Posterior vena cava (tissue), 2 donors: ENCODE measurements around the gene RANBP3L. TPM values are rescaled to one million over a fixed set of nuclear protein-coding genes. Genes with fewer than 3 reads are reported as not detected.
"Not testable (repeated sequence)": the region's sequence is repeated elsewhere in the genome, so short reads cannot be mapped to it uniquely, and the experiment has no call there.

Experiments used
- DNase-seq: peaks from one replicate; pipeline ENCODE4 v3.0.0-alpha.2; 2020; ENCODE audit warnings: low spot score
- intact Hi-C, 2 donors: fragments of 100-400 bp; cut with DNase I; formaldehyde crosslinking; loops; one replicate each; pipeline versions ENCODE4 v1.14.1 to v1.14.2; 2022 to 2023
- long read RNA-seq, 2 donors: library from polyadenylated mRNA; unstranded; transcript quantifications; one replicate each; pipeline ENCODE4 v2.0.0, GENCODE V29; 2020 to 2021
- total RNA-seq, 2 donors: library from RNA; stranded (reverse); fragmentation: NEBNext Ultra II Directional; extraction: Animal tissue kit (Norgen Biotek cat#: 25700); gene quantifications; one replicate each; pipeline ENCODE4 v1.2.1, GENCODE V29; 2021
- donor health status: DM: yes; HTN: yes; CAD: no.
- donor health status: DM: yes; HTN: yes; CAD: no.

RANBP3L gene
- 1 to 10 TPM in 1 of 2 donors, under 1 TPM in 1; 0.76 to 2.2 TPM for total RNA-seq
- long read RNA-seq, donor 1: 0 reads
- long read RNA-seq, donor 2: 0 reads

DNA sequence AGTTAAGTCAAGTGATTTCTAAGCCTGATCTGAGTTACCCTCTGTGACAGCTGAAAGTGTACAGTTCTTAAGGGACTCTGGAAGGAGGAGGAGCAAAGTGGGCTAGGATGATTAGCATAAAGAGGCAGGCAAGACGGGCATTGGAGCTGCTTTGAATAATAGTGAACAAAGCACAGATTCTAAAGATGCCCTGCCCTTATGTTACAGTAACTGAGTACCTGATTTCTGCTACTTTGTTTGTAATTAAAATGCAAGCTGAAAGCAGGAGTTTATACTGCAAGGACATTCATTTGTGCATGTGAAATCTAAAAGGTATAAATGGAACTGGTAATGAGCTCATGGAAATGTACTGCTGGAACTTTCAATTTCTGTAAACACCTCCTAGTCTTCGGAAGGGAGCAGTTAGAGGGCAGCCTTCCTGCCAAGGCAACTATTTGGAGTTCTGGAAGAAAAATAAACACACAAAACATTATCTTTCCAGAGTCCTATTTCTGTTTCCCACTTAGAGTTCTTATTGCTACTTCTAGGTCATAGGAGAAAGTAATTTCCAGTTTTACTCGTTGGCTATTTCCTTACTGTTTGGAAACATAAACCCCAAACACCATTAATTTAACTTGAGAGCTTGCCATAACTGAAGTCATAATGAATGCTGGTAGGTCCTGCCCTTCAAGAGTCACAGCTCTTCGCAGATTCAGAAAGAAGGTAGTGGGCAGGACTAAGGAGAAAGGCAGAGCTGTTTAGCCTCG is at the start of gene RANBP3L:
Gene RANBP3L, minus strand, starts transcription at position 45 of the 746 bp plus-strand sequence. CDS start 486 bp downstream, outside the sequence.
- DNase-seq: no peak
- intact Hi-C loops: loop anchor here in 1 of 2 donors (5.0 to 10.0 kb wide), 2 partner anchors 35 to 57 kb away; partner anchors contain the start of gene NADK2

DNA sequence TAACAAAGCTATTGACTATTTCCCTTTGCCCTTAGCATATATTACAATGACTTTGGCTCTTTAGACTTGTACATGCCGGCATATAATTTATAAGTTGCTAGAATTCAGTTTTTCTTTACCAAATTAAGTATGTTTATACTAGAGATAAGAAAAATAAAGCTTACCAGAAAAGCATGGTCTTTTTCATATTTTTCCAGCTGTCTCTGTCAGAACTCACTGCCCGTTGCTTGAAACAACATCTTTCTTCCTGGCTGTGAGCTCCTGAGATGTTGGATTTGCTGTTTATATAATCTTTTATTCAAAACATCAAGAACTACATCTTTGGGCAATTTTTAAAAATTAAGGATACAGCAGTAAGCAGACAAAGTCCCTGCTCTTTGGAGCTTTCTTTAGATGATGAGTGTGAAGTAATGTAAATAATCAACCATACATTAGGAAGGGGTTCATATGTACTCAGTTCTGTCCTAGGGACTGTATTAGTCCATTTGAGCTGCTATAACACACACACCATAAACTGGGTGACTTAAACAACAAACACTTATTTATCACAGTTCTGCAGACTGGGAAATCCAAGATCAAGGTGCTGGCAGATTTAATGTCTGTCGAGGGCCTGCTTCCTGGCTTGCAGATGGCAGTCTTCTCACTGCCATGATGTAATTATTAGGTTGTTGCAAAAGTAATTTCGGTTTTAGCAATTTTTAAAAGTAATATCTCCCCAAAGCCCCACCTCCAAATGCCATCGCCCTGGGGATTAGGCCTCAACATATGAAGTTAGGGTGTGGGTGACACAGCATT is 45.4 kb upstream of the RANBP3L start:
- intact Hi-C loops: no loop called here

DNA sequence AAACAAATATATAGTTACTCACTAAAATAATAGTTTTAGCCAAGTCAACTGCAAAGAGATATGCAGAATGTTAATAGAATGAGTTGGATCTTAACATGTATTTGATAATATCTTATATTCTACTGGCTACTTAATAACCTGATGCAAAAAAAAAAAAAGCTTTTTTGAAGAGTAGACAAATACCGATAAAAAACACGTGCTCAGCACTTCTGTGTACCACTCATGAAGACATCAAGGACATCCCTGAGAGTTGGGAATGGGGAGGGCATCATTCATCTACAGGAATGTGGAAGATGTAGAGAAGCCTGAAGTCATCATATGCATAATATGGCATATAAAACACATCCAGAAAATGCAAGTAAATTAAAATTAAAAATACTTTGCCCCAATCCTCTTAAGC is 43.2 kb upstream of the RANBP3L start:
- no peak for DNase-seq
- intact Hi-C loops: no loop called here

More for the DNA sequence above, 45.4 kb upstream of the RANBP3L start:
- DNase-seq: no peak

GRCh38 chr5:36341720-36342119 is 40.0 kb upstream of the RANBP3L start:
- intact Hi-C loops, DNase-seq: not testable (repeated sequence)

DNA sequence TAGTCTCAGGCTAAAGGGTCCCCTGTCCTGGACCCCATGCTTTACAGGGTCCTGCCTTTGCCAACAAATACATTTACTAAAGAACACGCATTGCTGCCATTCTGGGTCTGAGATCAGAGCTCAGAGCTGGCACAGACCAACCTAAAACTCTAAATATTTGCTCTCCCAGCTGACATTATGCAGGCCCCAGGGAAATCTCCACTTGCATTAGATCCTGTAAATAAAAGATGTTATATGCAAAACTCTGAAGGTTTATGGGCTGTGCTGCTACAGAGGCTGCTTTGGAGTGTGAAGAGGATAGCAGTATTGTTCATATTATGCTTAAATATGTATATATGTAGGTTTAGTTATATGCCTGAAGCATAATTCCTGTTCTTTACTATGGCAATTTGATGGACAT is 35.9 kb upstream of the RANBP3L start:
- intact Hi-C loops: loop anchor here in 1 of 2 donors (10.0 kb wide), 1 partner anchor 1003 kb away; no protein-coding TSS in a partner anchor
- DNase-seq: no peak

GRCh38 chr5:36334315-36334714 is 32.6 kb upstream of the RANBP3L start:
- no peak for DNase-seq
- intact Hi-C loops: loop anchor here in 1 of 2 donors (10.0 kb wide), 1 partner anchor 1000 kb away; no protein-coding TSS in a partner anchor

- intact Hi-C loops: loop anchor here in 1 of 2 donors (10.0 kb wide), 1 partner anchor 998 kb away; no protein-coding TSS in a partner anchor
- not testable (repeated sequence) for DNase-seq
Measured at GRCh38 chr5:36332720-36333119, 31.0 kb upstream of the RANBP3L start.

GRCh38 chr5:36325196-36325595 is 23.5 kb upstream of the RANBP3L start:
- intact Hi-C loops: no loop called here
- no peak for DNase-seq

- intact Hi-C loops: no loop called here
Measured at GRCh38 chr5:36323926-36324781, 22.5 kb upstream of the RANBP3L start.

DNA sequence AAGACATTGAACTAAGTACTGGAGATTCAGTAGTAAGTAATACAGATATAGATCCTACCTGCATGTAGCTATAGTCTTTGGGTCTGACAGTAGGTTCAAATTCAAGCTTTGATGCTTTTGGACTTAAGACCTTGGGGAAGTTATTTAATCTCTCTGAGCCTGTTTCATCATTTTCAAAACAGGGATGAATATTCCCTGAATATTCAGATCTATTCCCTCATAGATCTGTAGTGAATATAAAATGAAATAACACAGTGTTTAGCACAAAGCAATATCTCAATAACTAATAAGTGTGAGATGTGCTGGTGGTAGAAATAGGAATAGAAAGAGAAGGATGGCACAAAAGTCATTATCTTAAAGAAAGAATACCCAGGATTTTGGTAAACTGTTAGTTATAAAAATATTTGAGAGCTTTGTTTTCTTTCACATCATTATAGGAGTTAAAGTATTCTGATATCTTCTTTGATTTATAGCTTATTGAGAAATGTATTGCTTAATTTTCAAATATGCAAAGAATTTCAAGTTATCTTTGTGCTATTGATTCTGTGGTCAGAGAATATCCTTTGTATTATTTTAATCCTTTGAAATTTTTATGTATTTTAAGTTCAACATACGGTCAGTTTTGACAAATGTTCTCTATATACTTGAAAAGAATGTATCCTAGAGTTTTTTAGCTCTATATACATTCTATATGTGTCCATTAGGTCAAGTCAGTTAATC is 11.4 kb upstream of the RANBP3L start:
- DNase-seq: no peak
- intact Hi-C loops: no loop called here

More at GRCh38 chr5:36323926-36324781, 22.5 kb upstream of the RANBP3L start:
- DNase-seq: no peak

DNA sequence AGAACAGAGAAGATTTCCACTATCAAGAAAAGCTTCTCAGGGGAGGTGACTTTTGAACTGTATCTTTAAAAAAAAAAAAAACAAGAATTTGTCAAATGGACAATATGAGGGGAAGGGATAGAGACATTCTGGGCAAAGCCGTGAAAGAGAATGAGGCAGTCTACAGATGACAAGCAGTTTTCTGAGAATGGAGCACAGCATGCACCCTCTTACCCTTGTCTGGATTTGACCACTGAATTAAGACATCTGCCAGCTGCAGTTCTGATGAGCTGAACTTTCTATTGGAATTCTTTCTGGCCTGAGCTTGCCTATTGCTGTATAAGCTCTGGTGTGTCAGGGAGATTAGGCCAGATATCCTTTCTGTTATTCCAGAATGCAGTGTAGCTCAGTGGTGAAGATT is 10.3 kb upstream of the RANBP3L start:
- no peak for DNase-seq
- intact Hi-C loops: no loop called here

DNA sequence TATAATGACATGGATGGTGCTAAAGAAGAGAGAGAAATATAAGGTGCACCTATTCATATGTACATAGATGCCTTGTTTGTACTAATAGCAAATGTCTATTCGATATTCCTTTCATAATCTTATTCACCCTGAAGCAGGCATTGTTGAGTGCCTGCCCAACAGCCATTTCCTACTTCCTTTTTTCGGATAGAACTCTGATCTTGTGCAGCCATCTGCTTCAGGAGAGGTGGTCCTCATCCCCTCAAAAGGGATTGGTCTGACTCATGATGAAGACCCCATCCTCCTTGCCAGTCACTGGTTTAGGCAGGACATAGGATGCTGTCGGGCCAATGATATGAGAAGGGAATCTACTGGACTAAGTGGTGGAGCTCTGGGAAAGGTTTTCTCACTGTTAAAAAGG is 8.4 kb upstream of the RANBP3L start:
- intact Hi-C loops: no loop called here
- no peak for DNase-seq

DNA sequence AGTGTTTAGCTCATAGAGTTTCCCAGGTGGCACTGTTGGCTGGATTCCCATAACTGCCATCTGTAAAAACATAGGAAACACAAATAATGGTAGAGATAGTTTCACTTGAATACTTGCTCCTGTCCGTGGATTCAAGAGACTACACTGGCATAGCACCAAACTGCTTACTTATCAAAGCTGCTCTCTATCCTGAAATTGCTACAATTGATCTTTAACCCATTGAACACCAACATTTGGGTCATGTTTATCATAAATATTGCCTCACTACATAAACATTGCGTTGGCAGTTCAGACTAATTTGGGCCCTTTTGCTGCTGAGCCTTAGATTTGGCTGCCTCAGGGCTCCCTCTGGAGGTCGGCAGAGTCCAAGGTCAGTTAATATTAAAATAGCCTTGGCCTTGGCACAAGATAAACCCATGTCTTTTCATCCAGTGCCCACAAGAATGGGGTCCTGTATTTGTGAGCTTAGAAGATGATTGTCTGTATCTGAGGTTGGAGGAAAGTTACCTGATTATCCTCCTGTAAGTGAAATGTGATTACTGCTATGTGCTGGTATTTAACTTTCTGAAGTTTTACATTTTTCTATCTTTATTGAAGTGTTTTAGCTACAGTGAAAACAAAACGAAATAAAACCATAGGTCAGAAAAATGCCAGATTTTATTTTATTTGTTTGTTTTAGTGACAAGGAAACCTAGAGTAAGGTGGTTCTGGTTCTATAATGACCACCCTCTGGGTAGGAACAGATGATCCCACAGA is 4.0 kb upstream of the RANBP3L start:
- DNase-seq: peak; percentile 77
- intact Hi-C loops: loop anchor here in 1 of 2 donors (10.0 kb wide), 1 partner anchor 61 kb away; the partner anchor contains the start of gene NADK2

DNA sequence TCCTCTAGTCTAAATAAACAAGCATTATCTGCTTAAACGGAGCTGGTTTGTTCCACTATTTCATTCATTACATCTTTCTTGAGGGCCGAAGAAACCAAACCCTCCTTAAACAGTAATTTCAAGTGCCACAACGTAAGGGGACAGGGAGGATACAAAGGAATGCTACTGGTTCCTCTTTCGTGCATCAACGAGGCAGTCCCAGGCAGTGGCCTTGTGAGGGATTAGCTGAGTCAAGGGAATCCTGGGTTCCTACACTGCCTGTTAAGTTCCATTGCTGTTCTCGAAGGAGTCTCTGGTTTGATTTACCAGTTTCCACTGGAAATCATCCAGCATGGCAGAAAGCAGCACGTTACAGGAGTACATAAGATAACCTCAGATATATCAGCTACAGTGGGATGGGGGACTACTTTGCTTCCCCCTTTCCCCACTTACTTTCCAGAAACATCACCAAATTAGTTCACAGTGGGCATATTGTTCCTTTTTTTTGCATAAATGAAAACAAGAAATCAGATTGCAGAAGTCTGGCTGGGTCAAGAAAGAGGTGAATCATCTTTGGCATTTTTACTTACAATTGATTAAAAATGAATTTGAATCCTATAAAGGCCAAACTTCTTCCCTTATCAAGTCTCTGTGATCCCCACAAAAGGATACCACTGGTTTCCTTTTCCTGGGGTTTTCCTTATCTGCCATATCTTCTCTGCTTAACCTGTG is 2.5 kb upstream of the RANBP3L start:
- no peak for DNase-seq
- intact Hi-C loops: loop anchor here in 1 of 2 donors (5.0 to 10.0 kb wide), 2 partner anchors 37 to 59 kb away; partner anchors contain the start of gene NADK2

- DNase-seq: no peak
- intact Hi-C loops: loop anchor here in 1 of 2 donors (5.0 to 10.0 kb wide), 2 partner anchors 34 to 56 kb away; partner anchors contain the start of gene NADK2
Measured at GRCh38 chr5:36300927-36301540, 668 bp downstream of the RANBP3L start.

DNA sequence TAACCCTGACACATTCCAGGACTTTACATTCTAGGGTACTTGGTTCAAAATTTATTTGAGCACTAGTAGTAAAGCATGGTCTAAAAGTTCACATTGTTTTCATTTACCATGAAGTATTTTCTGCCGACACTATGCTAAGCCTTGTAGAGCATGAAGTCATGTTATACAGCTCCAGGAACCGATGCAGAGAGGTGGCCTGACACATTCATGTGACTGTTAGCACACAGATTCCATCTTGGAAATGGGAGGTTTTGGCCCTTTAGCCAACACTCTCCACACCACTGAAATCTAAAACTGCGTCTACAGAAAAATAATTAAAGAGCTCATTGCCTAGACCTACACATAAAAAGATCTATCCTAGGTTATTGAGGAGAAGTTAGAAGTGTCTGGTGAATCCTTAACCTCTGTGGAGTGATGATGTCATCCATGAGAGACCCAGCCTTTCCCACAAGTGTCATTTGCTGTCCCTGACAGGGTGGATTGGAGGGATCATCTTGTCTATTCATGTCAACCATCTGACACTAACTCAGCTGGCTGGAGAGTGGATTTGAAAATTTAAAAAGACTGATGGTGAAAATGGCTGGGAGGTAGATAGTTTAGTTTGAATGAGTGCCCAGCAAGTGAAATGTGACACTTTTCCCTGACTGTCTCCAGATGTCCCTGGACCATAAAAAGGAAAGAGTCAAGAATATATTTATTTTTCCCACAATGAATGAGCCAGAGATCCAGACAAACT is 1.3 kb downstream of the RANBP3L start:
- intact Hi-C loops: loop anchor here in 1 of 2 donors (5.0 to 10.0 kb wide), 2 partner anchors 33 to 56 kb away; partner anchors contain the start of gene NADK2
- DNase-seq: no peak
